Middle frontal gyrus (tissue), 1 donor: ENCODE results near the gene FCGR3B.
"Not testable (repeated sequence)": the region's sequence is repeated elsewhere in the genome, so short reads cannot be mapped to it uniquely, and the experiment has no call there.

Experiments used
- DNase-seq: peaks from one replicate; pipeline ENCODE4 v3.0.0-alpha.2; 2015; ENCODE audit warnings: low spot score; ENCODE audit errors: extremely low spot score

Gene FCGR3B

DNA sequence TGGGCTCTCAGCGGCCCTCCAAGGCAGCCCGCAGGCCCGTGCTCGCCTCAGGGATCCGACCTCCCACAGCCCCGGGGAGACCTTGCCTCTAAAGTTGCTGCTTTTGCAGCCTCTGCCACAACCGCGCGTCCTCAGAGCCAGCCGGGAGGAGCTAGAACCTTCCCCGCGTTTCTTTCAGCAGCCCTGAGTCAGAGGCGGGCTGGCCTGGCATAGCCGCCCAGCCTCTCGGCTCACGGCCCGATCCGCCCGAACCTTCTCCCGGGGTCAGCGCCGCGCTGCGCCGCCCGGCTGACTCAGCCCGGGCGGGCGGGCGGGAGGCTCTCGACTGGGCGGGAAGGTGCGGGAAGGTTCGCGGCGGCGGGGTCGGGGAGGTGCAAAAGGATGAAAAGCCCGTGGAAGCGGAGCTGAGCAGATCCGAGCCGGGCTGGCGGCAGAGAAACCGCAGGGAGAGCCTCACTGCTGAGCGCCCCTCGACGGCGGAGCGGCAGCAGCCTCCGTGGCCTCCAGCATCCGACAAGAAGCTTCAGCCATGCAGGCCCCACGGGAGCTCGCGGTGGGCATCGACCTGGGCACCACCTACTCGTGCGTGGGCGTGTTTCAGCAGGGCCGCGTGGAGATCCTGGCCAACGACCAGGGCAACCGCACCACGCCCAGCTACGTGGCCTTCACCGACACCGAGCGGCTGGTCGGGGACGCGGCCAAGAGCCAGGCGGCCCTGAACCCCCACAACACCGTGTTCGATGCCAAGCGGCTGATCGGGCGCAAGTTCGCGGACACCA lies 25.0 kb downstream of the FCGR3B start:
- not testable (repeated sequence) for DNase-seq

- DNase-seq, result not testable (repeated sequence)
Measured at GRCh38 chr1:161605024-161605423, 26.0 kb downstream of the FCGR3B start.

DNA sequence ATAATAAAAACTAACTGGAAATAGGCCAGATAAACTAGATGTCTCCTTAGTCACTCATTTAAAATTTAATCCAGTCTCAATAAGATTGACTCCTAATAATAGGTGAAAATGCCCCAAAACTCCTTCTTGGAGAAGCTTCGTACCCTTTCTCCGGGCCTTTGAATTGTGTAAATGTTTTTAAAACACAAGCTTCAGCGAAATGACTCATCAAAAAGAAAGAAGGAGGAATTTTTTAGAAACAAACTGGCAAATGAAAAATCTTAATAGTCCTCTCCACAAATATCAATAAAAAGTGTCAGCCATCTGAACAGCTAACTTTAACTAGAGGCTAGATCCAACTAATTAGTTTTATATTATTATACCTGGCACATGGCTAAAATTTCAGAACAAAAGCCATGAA lies 33.9 kb downstream of the FCGR3B start:
- DNase-seq, result not testable (repeated sequence)

- not testable (repeated sequence) for DNase-seq
Measured at GRCh38 chr1:161595583-161595982, 35.4 kb downstream of the FCGR3B start.

DNA sequence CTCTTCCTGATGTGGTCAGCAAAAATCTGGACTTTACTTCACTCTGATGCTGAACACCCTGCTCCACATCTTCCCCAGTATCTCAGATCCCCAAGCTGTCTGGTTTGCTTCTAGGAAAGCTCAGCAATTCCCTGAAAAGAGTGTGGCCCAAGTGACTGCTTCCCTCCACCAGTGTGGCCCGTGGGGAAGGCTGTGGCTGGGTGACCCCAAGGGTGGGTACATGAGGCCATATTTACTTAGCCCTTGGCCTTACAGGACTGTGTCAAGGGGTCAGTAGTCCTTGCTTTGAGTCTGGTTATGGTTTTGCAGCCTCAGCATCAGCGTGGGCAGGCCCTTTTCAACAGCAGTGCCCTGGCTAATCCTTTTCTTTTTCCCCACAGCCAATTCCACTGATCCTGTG lies 35.8 kb downstream of the FCGR3B start:
- DNase-seq, result not testable (repeated sequence)

GRCh38 chr1:161594269-161594984 lies 36.5 kb downstream of the FCGR3B start:
- DNase-seq, result not testable (repeated sequence)

DNA sequence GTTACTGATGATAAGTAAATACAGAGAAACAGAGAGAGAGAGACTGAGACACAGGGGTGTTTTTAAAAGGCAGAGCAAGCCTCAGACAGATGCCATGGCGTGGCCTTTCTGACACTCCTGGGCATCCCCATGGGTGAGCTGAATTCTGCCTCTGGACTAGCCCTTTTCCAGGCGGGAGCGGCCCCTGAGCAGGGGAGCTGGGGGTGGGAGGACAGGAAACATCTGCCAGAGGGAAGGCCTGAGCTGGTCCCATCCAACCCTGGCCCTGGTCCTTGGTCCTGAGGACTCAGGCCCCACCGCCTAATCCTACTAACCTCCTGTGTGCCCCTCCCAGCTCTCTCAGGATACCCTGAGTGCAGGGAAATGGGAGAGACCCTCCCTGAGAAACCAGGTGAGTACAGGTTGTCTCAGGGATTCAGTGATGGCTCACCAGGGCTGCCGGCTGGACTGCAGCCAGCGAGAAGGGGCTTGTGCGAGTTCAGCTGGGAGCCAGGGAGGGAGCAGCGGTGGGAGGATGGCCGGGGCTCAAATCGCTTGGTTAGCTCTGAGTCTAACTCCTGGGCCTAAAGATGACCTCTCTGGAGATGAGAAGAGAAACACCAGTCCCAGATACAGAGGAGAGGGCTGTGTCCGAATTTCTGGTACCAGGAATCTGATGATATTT lies 37.8 kb downstream of the FCGR3B start:
- not testable (repeated sequence) for DNase-seq

- not testable (repeated sequence) for DNase-seq
Measured at GRCh38 chr1:161592586-161592985, 38.4 kb downstream of the FCGR3B start.

GRCh38 chr1:161589920-161590319 lies 41.1 kb downstream of the FCGR3B start:
- DNase-seq, result not testable (repeated sequence)

GRCh38 chr1:161589365-161589764 lies 41.6 kb downstream of the FCGR3B start:
- DNase-seq, result not testable (repeated sequence)

DNA sequence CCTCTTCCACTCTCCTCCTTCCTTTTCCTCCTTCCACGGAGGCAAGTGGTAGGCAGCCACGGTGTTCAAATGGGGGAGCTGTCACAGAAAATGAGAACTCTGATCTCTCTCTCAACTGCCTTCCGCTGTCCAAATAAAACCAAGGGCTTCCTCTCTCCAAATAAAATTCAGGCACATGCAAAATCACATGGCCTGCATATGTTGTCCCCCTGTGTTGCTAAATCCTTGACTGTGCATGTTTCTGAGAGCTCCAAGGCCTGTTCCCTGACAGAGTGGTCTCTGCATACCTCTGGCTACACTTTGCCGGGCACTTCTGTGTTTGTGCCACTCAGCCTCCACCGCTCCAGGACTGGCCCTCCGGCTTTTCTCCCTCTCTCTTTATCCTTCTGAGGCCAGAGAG lies 42.4 kb downstream of the FCGR3B start:
- DNase-seq, result not testable (repeated sequence)

GRCh38 chr1:161582882-161583281 lies 48.1 kb downstream of the FCGR3B start:
- DNase-seq, result not testable (repeated sequence)

DNA sequence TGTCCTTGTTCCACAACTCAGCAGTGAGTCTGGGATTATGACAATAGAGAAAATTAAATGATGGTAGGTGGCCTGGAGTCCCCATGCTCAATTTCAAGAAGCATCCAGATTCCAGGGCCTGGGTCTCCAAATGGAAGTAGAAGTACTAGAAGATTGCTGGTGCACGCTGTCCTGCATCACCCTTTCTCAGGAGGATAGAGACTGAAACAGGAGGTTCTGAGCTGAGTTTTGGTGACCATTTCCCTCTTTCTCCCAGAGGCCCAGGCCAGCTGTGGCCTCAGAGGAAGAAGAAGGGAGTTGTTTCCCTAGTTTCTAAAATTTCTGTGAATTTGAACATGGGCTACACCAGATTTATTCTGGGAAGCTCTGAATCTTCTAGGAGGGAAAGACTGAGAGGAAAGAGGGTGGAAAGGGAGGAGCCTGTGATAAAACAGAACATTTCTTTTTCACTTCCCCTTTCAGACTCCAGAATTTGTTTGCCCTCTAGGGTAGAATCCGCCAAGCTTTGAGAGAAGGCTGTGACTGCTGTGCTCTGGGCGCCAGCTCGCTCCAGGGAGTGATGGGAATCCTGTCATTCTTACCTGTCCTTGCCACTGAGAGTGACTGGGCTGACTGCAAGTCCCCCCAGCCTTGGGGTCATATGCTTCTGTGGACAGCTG lies 50.0 kb downstream of the FCGR3B start:
- DNase-seq, result not testable (repeated sequence)

GRCh38 chr1:161579856-161580507 lies 51.0 kb downstream of the FCGR3B start:
- DNase-seq, result not testable (repeated sequence)

DNA sequence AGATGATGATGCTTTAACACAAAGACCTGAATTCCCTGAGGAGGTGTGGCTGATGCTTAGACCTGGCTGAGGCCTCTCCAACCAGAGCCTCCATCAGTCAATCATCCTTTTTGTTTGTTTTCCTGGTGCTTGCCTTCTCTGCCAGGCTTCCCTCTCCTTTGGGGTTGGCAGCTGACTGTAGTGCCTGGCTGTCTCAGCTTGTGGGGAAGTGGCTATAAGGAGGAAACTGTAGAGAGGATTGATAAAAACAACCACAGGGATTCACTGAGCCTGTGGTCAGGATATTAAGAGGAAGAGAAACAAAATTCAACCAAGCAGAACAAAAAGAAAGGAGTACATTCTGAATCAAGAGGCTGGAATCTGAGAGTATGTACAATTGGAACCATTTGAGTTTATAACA lies 54.3 kb downstream of the FCGR3B start:
- DNase-seq, result not testable (repeated sequence)
